AG09309 (cell line): ENCODE measurements around the gene NANOG.
"Not testable (repeated sequence)": the region's sequence is repeated elsewhere in the genome, so short reads cannot be mapped to it uniquely, and the experiment has no call there.

ENCODE experiments used
- DNase-seq: peaks from one replicate; pipeline ENCODE4 v3.0.0-alpha.2; 2010; ENCODE audit warnings: low read depth
- H3K4me3 ChIP-seq: 2 replicates; pipeline ENCODE4 v1.5.1; 2011; ENCODE audit warnings: mild to moderate bottlenecking, low read depth, low read length, moderate library complexity; ENCODE audit not compliant: control insufficient read depth
- TF ChIP-seq, protein P1 (sequence below): IDR thresholded peaks from 2 replicates; pipeline ENCODE4 v1.5.1; 2011; ENCODE audit warnings: mild to moderate bottlenecking, low read depth, low read length, inconsistent platforms; ENCODE audit not compliant: insufficient read depth, control insufficient read depth; ENCODE audit errors: missing control alignments

Gene NANOG

DNA sequence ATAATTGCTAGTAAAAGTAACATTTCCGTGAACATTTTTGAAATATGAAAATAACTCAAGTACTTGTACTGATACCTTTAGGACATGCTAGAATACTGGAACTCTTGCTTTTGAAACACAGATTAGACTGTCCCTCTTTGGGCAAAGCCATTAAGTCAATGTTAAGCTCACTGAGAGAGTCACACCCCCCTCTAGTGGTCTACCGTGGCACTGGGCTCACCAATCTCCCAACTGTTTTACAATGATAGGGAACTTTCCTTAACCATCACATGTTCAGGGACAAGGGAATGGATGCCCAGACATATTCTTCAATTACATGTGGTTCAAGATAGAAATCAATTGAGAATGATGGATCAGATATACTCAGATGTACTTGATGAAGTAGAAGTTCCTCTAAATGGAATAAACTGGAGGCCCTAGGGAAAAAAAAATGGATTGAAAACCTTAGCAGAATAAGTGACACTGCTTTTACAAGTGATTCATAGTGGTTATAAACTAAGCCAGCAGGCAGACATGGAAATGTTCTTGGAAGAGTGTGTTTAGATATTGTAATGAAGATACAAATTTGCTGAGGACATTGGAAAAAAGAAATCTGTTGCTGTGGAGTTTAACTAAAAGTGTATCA is 17.8 kb downstream of the NANOG start:
- no peak overlapping the region for H3K4me3 ChIP-seq
- TF ChIP-seq, protein P1, sequence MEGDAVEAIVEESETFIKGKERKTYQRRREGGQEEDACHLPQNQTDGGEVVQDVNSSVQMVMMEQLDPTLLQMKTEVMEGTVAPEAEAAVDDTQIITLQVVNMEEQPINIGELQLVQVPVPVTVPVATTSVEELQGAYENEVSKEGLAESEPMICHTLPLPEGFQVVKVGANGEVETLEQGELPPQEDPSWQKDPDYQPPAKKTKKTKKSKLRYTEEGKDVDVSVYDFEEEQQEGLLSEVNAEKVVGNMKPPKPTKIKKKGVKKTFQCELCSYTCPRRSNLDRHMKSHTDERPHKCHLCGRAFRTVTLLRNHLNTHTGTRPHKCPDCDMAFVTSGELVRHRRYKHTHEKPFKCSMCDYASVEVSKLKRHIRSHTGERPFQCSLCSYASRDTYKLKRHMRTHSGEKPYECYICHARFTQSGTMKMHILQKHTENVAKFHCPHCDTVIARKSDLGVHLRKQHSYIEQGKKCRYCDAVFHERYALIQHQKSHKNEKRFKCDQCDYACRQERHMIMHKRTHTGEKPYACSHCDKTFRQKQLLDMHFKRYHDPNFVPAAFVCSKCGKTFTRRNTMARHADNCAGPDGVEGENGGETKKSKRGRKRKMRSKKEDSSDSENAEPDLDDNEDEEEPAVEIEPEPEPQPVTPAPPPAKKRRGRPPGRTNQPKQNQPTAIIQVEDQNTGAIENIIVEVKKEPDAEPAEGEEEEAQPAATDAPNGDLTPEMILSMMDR, result peak; percentile 90
- peak; percentile 34 for DNase-seq

DNA sequence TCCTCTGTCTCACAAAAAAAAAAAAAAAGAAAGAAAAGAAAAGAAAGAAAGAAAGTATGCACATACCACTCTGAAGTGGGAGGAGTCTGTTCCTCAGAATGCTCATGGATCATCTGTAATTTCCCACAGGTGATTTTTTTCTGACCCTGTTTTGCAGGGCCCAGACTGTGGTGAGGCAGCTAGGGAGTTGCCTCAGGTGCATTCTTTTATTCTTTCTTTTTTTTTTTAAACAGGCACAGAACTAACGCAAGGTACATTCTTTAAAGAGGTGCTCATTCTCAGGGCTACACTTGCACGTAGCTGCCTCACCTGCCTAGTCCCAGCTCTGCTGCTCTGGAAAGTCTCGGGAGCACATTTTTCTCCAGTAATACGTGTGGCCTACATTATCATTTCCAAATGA is 36.6 kb downstream of the NANOG start:
- H3K4me3 ChIP-seq, DNase-seq: not testable (repeated sequence)

DNA sequence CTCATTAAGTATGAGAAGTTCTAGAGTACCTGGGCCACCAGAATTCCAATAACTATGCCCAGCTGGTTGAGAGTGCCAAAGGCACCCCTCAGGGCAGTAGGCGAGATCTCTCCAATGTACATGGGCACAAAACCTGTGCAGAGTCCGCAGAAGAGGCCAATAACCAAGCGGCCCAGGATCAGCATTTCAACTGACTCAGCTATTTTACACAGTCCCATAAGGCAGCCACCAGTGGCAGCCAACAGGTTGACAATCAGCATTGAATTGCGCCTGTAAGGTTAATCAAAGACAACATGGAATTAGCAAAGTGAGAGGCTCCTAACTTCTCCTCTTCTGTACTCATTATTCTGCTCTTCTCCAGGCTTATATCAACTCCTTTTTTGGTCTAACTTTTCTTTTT is 40.5 kb downstream of the NANOG start:
- not testable (repeated sequence) for DNase-seq, H3K4me3 ChIP-seq

DNA sequence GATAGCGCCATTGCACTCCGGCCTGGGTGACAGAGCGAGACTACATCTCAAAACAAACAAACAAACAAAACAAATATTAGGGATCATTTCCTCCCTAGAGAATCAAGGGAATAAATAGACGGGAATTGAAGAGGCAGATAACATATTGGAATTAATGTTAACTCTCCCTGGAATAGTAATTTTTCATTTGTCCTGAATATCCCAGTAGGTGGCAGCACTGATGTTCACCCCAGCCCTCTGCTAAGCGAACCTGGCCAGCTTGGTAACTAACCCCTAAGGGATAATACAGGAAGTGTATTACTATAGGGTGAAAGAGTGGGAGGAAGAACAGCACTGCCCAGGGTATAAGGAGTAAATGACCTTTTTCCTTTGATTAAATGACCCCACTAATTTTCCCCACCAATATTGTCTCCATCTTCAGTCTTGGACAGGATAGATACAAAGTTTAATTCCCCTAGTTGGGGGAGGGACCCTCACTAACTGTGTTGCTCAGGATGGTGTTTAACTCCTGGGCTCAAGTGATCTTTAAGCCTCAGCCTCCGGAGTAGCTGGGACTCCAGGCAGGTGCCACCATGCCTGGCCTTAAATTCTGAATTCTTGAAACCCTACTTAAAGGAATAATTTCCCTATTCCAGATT is 43.0 kb downstream of the NANOG start:
- DNase-seq, result peak; percentile 4
- H3K4me3 ChIP-seq, result no peak overlapping the region
- TF ChIP-seq, protein P1, result peak; percentile 61

DNA sequence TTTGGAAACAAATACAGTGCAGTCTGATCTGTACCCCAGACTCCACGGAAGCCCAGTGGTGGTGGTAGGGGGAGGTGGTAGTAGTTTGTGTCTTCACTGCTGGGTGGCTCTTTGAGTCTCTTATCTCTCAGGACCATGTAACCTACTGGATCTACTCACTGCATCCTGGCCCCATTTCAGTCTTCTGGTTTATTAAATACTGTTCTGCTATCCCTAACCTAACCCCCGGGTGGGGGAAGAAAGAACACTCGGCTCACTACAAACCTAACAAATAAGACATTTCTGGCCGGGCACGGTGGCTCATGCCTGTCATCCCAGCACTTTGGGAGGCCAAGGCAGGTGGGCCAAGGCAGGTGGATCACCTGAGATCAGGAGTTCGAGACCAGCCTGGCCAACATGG is 44.0 kb downstream of the NANOG start:
- not testable (repeated sequence) for H3K4me3 ChIP-seq, DNase-seq

DNA sequence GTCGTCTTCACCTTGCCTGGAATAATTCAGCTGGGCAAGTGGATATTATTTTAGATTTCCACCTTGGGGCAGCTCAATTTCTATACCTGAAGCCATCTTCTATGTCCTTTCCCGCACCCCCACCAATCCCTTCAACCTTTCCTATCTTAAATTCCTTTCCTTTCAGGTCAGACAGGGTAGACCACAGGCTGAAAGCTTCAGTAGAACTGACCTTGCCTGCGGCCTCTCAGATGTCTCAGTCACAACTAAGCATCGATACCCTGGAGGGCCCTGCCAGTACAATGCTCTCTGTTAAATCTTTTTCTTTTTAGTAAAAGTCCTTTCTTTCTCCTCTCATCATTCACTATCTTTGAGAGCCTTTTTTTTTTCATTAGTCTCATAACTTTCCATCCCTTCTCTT is 44.6 kb downstream of the NANOG start:
- TF ChIP-seq, protein P1, result no peak
- no peak overlapping the region for H3K4me3 ChIP-seq
- no peak for DNase-seq

DNA sequence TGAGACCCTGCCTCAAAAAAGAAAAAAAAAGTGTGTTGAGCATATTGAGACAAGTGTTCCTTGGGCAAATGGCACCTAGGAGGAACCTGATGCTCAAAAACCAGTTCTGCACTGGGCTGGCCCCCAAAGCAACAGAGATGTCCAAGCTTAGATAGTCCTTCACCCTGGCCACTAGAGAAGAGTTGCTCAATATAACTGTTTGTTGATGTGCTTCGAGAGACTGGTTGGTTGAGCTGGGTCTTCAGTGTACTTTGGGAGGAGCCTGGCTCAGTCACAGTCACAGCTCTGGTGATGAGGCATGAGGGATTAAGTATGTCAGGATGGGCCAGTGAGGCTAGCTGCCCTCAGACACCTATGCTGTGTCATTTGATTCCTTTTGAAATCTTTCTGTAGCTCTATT is 45.5 kb downstream of the NANOG start:
- DNase-seq, result no peak

DNA sequence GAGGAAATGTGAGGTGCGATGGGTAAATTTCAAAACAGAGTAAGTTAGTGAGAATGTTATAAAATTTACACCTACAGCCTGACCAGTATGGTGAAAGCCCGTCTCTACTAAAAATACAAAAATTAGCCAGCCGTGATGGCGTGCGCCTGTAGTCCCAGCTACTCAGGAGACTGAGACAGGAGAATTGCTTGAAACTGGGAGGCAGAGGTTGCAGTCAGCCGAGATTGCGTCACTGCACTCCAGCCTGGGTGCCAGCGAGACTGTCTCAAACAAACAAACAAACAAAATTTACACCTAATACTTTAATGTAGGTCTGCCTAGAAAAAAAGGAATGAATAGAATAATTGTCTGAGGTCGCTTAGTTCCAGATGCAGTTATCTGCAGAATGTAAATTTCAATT is 45.9 kb downstream of the NANOG start:
- DNase-seq, result no peak
- TF ChIP-seq, protein P1, result no peak
- H3K4me3 ChIP-seq, result no peak overlapping the region

More for the DNA sequence above, 45.5 kb downstream of the NANOG start:
- TF ChIP-seq, protein P1, result no peak
- H3K4me3 ChIP-seq, result no peak overlapping the region
